Choroid plexus epithelial cell (primary cell): ENCODE data around the gene BHLHE23.

Experiments
- DNase-seq: peaks from one replicate; pipeline ENCODE4 v3.0.0-alpha.2; 2010; ENCODE audit warnings: low read depth
- H3K4me3 ChIP-seq: 2 replicates; pipeline ENCODE4 v1.5.1; 2011; ENCODE audit warnings: low read depth, mild to moderate bottlenecking, control low read depth, low read length, moderate library complexity
- TF ChIP-seq, protein P1 (sequence below): conservative IDR thresholded peaks from 2 replicates; pipeline ENCODE4 v1.5.1; 2011; ENCODE audit warnings: low read depth, mild to moderate bottlenecking, control low read depth, inconsistent platforms, low read length, moderate library complexity

The BHLHE23 gene

DNA sequence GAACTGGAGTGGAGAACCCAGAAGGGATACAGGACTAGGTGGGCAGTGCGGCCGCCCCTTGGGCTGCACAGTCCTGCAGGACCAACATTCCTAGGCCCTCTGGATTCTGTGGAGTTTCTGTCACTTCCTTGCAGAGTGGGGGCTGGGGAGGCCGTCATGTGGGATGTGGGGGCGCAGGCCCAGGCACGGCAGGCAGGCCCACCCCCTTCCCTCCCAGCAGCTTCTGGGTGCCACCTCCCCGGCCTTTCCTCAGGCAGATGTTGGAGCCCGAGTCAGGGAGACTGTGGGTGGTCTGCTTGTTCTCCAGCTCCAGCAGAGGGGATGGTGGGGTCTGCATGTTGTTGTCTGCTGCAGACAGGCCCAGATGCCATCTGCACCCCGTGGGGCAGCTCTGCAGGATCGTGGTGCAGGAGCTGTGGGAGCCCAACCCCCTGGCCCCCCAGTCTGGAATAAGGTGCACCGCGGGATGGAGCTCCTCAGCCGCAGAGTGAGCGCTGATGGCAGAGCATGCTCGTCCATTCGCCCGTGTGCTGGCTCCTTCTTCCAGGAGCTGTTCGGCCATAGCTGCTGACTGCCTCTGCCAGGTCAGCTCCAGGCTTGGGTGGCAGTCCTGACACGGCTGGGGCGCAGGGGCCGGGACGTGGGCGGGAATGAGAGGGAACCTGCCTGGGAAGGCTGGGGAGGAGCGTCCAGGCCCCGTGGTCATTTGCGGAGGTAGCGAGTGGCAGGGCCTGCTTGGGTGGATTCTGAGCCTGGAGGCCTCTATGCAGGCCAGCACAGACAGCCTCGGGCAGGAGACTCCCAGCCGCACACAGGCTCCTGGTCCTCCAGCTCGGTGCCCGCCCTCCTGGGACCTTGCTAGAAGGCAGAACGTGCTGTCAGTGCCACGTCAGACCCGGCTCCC lies 36.2 kb downstream of the BHLHE23 start:
- TF ChIP-seq, protein P1, sequence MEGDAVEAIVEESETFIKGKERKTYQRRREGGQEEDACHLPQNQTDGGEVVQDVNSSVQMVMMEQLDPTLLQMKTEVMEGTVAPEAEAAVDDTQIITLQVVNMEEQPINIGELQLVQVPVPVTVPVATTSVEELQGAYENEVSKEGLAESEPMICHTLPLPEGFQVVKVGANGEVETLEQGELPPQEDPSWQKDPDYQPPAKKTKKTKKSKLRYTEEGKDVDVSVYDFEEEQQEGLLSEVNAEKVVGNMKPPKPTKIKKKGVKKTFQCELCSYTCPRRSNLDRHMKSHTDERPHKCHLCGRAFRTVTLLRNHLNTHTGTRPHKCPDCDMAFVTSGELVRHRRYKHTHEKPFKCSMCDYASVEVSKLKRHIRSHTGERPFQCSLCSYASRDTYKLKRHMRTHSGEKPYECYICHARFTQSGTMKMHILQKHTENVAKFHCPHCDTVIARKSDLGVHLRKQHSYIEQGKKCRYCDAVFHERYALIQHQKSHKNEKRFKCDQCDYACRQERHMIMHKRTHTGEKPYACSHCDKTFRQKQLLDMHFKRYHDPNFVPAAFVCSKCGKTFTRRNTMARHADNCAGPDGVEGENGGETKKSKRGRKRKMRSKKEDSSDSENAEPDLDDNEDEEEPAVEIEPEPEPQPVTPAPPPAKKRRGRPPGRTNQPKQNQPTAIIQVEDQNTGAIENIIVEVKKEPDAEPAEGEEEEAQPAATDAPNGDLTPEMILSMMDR, result no peak
- DNase-seq, result no peak
- no peak overlapping the region for H3K4me3 ChIP-seq

DNA sequence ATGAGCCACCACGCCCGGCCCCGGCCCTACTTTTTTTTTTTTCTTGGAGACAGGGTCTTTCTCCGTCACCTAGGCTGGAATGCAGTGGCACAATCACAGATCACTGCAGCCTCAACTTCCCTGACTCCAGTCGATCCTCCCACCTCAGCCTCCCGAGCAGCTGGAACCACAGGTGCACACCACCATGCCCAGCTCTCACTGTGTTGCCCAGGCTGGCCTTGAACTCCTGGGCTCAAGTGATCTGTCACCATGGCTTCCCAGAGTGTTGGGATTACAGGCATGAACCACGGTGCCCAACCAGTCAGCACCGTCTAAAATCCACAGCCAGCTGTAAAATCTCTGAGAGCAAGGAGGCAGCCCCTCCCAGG lies 36.8 kb downstream of the BHLHE23 start:
- TF ChIP-seq, protein P1, result no peak
- no peak for DNase-seq
- no peak overlapping the region for H3K4me3 ChIP-seq

DNA sequence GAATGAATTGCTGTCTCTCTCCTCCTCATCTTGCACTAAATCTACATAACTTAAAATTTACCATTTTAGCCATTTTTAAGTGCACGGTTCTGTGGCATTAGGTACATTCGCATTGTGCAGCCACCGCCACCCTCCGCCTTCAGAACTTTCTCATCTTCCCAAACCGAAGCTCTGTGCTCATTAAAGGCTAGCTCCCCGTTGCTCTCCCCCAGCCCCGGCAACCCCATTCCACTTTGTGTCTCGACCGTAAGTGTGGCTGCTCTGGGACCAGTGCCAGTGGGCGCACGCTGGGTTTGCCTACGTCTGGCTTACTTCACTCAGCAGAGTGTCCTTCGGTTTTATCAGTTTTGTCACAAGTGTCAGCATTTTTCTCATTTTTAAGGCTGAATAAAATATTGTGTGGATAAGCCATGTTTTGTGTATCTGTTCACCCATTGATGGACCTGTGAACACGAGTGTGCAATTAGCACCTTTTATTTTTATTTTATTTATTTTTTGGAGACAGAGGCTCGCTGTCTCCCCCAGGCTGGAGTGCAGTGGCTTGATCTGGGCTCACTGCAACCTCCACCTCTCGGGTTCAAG lies 37.5 kb downstream of the BHLHE23 start:
- DNase-seq, result no peak
- no peak overlapping the region for H3K4me3 ChIP-seq
- TF ChIP-seq, protein P1, result no peak

DNA sequence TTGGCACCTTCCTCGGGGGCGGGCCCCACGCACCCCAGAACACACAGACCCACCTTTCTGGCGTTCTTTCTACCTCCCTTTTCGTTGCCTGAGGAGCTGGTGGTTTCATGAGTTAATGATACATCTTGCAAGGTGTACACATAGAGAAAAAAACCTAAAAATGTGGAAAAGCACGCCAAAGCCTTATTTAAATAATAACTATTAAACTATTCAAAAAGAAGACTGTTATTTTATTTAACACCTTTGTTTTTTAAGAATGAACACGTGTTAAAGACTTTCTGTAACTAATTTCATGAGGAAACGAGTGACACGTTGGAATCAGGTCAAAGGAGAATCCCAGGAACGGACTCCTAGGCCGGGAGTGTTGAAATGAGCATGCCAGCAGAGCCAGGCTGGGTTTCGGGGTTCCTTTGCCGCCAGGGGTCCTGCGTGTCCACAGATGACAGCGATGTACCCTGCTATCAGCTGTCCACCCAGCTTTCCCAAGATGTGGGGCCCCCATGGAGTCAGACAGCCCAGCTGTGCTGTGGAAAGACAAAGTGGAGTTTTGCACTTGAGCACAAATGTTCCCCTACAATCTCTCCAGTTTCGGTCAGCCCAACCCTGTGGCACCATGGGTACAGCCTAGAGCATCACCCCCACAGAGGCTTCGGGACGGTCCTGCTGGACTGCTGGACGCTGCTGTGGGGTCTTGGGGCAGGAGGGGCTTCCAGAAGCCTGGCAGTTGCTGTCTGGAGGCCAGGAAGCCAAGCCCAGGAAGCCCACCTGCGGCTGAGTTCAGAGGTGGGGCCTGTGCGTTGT lies 38.2 kb downstream of the BHLHE23 start:
- TF ChIP-seq, protein P1, result no peak
- no peak for DNase-seq
- H3K4me3 ChIP-seq, result no peak overlapping the region

DNA sequence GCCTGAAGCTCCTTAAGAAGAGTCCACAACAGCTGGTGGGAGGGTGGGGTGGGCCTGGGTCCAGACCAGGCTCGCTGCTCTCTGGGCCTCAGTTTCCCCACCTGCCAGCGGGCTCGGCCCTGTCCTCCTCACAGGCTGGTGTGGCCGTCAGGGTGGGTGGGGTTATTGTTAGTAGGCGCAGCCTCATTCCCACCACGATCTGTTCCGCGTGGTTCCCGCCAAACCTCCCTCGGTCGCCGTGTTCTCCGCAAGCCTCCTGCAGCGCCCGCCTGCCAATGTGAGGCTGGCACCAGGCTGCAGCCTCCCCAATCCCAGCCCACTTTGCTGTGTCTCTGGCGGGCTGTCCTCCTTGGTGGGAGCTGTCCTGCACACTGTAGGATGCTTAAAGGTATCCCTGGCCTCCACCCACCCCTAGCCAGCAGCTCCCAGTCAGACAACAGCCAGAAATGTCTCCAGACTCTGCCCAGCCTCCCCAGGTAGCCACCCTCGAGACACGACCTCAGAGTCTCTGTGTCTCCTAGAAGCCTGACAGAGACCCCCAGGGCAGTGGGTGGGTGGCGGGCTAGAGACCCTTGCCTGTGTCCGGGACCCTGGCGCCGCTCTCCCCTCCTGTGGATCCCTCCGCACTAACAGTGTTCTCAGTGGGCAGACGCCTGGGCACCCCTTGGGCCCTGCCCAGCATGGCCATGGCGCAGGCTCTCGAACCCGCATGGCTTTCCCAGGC lies 39.0 kb downstream of the BHLHE23 start:
- no peak for DNase-seq
- H3K4me3 ChIP-seq, result no peak overlapping the region
- TF ChIP-seq, protein P1, result no peak

DNA sequence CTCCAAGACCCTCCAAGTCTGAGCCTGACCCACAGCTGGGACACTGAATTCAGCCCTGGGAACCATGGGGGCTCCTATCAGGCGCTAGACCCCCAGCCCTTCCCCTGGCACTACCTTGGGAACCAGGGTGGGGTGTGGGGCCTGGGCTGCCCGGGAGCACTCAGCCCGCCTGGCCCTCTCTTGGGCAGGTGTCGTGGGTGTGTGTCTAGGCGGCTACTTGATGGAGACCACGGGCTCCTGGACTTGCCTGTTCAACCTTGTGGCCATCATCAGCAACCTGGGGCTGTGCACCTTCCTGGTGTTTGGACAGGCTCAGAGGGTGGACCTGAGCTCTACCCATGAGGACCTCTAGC lies 39.6 kb downstream of the BHLHE23 start:
- TF ChIP-seq, protein P1, result no peak
- H3K4me3 ChIP-seq, result no peak overlapping the region
- no peak for DNase-seq
